Measurements from ENCODE around the gene NEUROD2. TPM values are rescaled to one million over a fixed set of nuclear protein-coding genes. Genes with fewer than 3 reads are reported as not detected.

The NEUROD2 gene
- total RNA-seq, 4 donors from 2014 or later: not detected

- peaks cover 7 to 10% of the 10 kb centered on the region in 2 donors for H3K4me1 ChIP-seq
- H3K36me3 ChIP-seq: no peaks in the 10 kb centered on the region
- no peaks in the 10 kb centered on the region for H3K27me3 ChIP-seq
- DNase-seq: peak; percentile 80 to 81
- peak overlapping the region in 2 of 3 donors; percentile 34 to 68 for H3K27ac ChIP-seq
- 1 to 6% methylated on average over 6 to 58 of the region's 79 CpGs for WGBS, 2 donors
- intact Hi-C loops (cut with DNase I): no loop called here
- peak in 1 of 2 donors; percentile 13 for TF ChIP-seq POLR2A (IDR thresholded peaks at IDR 0.05)
- no peak for TF ChIP-seq CTCF (IDR thresholded peaks at IDR 0.05)
- peak overlapping the region in 1 of 3 donors; percentile 51 for H3K4me3 ChIP-seq (replicated peaks in 1 of 3)
- no peaks in the 10 kb centered on the region for H3K9me3 ChIP-seq
These were observed 9.9 kb upstream of the NEUROD2 start for GRCh38 chr17:39617446-39618245.

GRCh38 chr17:39617100-39617445 is 9.4 kb upstream of the NEUROD2 start:
- H3K27me3 ChIP-seq: no peaks in the 10 kb centered on the region
- DNase-seq: no peak
- no peaks in the 10 kb centered on the region for H3K9me3 ChIP-seq
- no peak overlapping the region for H3K27ac ChIP-seq
- no peak overlapping the region for H3K4me3 ChIP-seq (replicated peaks in 1 of 3)
- intact Hi-C loops (cut with DNase I): no loop called here
- H3K4me1 ChIP-seq: peaks cover 7 to 10% of the 10 kb centered on the region in 2 donors
- TF ChIP-seq CTCF (IDR thresholded peaks at IDR 0.05) (no peak), POLR2A (IDR thresholded peaks at IDR 0.05) (no peak)
- 63 to 100% methylated on average over 3 of the region's 3 CpGs for WGBS, 2 donors
- no peaks in the 10 kb centered on the region for H3K36me3 ChIP-seq

GRCh38 chr17:39615434-39615833 is 7.7 kb upstream of the NEUROD2 start:
- WGBS, 2 donors: 19 to 61% methylated on average over 2 to 5 of the region's 6 CpGs
- DNase-seq: no peak
- TF ChIP-seq CTCF (IDR thresholded peaks at IDR 0.05) (no peak), POLR2A (IDR thresholded peaks at IDR 0.05) (no peak)

GRCh38 chr17:39614545-39615157 is 6.9 kb upstream of the NEUROD2 start:
- Histone ChIP-seq H3K4me3 (replicated peaks in 1 of 3) (no peak overlapping the region), H3K36me3 (no peaks in the 10 kb centered on the region), H3K27ac (no peak overlapping the region), H3K4me1 (peaks cover 7 to 10% of the 10 kb centered on the region in 2 donors), H3K27me3 (no peaks in the 10 kb centered on the region), H3K9me3 (no peaks in the 10 kb centered on the region)
- 92 to 93% methylated on average over 3 of the region's 3 CpGs for WGBS, 2 donors
- DNase-seq: no peak
- intact Hi-C loops (cut with DNase I): no loop called here
- no peak for TF ChIP-seq POLR2A (IDR thresholded peaks at IDR 0.05)
- no peak for TF ChIP-seq CTCF (IDR thresholded peaks at IDR 0.05)

More at GRCh38 chr17:39615434-39615833, 7.7 kb upstream of the NEUROD2 start:
- H3K4me3 ChIP-seq (replicated peaks in 1 of 3): no peak overlapping the region
- H3K9me3 ChIP-seq: no peaks in the 10 kb centered on the region
- no peak overlapping the region for H3K27ac ChIP-seq
- intact Hi-C loops (cut with DNase I): no loop called here
- H3K4me1 ChIP-seq: peaks cover 7 to 10% of the 10 kb centered on the region in 2 donors
- no peaks in the 10 kb centered on the region for H3K27me3 ChIP-seq
- H3K36me3 ChIP-seq: no peaks in the 10 kb centered on the region

- H3K9me3 ChIP-seq: no peaks in the 10 kb centered on the region
- no peak overlapping the region for H3K27ac ChIP-seq
- no peak for DNase-seq
- H3K4me3 ChIP-seq (replicated peaks in 1 of 3): no peak overlapping the region
- TF ChIP-seq POLR2A (IDR thresholded peaks at IDR 0.05) (no peak), CTCF (IDR thresholded peaks at IDR 0.05) (no peak)
- H3K36me3 ChIP-seq: no peaks in the 10 kb centered on the region
- peaks cover 5 to 7% of the 10 kb centered on the region in 2 donors for H3K4me1 ChIP-seq
- intact Hi-C loops (cut with DNase I): no loop called here
- peaks cover 6% of the 10 kb centered on the region for H3K27me3 ChIP-seq
- whole genome bisulfite sequencing, 2 donors: 81 to 86% methylated on average over 7 of the region's 7 CpGs
These were observed 5.3 kb upstream of the NEUROD2 start for GRCh38 chr17:39612935-39613464.

Measured in thyroid gland (tissue), 4 donors.